COR-L47 (cell line): ENCODE results near the gene WDTC1.
"Not testable (repeated sequence)": the region's sequence is repeated elsewhere in the genome, so short reads cannot be mapped to it uniquely, and the experiment has no call there.

Source experiments
- DNase-seq: peaks from one replicate; lab custom pipeline; 2025; lab: John Stamatoyannopoulos, UW

WDTC1 gene, protein sequence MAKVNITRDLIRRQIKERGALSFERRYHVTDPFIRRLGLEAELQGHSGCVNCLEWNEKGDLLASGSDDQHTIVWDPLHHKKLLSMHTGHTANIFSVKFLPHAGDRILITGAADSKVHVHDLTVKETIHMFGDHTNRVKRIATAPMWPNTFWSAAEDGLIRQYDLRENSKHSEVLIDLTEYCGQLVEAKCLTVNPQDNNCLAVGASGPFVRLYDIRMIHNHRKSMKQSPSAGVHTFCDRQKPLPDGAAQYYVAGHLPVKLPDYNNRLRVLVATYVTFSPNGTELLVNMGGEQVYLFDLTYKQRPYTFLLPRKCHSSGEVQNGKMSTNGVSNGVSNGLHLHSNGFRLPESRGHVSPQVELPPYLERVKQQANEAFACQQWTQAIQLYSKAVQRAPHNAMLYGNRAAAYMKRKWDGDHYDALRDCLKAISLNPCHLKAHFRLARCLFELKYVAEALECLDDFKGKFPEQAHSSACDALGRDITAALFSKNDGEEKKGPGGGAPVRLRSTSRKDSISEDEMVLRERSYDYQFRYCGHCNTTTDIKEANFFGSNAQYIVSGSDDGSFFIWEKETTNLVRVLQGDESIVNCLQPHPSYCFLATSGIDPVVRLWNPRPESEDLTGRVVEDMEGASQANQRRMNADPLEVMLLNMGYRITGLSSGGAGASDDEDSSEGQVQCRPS

DNA sequence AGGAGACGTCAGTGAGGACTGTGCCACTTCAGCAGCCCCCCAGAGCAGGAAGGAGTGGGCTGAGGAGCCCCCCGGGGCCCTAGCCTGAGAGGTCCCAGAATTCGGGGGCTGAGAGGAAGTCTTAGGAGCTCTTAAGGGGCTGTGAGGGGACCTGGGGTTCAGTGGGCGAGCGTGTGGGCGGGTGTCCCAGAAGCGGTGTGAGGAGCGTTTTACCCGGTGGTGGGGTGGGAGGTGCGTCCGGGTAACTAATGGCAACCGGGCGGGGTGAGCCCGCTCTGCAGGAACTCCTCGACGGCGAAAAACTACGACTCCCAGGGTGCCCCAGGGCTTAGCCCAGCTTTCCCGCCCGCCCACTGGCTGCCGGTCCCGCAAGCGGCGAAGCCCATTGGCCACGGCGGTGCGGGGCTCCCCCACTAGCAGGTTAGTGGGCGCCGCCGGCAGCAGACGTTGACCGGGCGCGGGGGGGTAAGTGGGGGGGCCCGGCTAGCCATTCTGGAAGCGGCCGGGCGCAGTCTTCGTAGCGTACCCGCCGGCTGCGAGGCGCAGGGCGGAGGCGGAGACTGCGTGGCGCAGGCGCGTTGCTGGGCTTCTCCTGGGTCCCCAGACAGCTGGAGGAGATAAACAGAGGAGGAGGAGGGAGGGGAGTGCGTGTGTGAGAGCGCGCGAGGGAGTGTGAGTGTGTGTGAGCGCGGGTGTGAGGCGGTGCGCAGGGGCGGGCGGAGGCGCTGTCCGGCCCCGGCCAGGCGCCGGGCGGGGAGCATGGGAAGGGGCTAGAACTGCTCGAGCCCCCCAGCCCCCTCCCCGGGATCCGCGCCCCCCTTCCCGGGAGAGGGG lies at the start of gene WDTC1:
Gene WDTC1 (plus strand): TSS at position 584 of the 834 bp plus-strand sequence. CDS start 26,423 bp downstream, outside the sequence.
- peak; percentile 98 for DNase-seq

DNA sequence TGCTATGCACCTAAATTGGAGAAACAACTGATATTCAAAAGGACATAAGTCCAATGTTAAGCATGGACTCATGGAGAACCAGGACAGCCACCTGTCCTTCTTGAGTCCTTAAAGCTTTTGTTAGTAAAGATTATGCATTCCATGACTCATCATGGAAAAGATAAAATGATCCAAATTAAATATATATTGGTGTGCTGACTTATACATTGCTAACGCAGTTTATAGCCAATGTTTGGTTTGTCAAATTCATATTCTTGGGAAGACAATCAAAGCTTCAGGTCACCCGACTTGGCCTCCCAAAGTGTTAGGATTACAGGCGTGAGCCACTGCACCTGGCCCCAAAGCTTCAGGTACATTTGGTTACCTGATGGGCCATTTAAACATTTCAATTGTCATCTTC lies 49.8 kb upstream of the WDTC1 start:
- not testable (repeated sequence) for DNase-seq

DNA sequence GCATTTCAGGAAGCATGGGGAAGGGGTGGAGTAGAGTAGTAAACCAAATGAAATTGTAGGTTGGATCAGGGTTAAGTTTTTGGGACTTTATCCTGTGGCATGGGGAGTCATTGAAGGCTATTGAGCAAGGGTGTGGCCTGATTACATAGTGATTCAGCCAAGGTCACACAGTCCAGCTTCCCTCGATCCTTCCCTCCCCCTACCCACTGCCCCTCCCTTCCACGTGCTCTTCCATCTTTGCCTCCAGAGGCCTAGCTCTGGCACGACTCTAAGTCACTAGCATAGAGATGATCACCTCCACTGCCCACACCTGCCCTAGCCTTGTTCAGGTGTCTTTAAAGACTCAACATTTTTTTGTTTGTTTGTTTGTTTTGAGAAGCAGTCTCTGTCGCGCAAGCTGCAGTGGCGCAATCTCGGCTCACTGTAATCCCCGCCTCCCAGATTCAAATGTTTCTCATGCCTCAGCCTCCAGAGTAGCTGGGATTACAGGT lies 42.3 kb upstream of the WDTC1 start:
- no peak for DNase-seq

DNA sequence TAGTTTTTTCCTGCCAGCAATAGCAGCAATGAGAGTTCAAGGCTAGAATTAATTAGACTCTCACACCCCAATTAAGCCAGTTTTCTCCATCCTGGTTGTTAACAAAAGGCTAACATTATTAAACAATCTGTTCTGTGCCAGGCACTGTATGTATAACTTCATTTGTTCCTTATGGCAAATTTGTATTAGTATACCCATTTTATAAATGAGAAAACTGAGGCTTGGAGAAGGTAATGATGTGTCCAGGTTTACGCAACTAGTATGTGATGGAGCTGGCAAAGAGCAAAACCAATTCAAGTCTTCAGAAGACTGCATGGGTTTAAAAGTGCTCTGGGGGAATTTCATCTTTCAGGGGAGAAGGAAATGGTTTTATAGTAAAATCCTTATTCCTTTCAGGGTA lies 41.2 kb upstream of the WDTC1 start:
- no peak for DNase-seq

DNA sequence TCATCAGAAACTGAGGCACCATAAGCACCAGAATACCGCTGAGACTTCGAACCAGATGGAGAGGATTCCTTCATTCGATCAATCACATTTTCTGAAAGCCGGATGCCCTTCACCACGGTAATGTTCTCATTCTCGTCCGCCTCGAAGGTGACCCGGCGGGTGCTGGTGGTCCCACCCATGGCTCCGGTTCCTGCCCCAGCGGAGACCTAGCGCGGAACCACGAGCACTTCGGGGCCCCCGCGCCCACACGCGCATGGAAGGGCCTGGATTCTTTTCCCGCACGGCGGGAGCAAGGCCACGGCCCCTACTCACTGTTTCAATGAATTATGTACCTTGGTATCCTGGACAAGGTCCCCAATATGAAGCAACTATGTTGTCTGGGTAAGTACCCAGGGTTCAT lies 33.1 kb upstream of the WDTC1 start:
- no peak for DNase-seq

DNA sequence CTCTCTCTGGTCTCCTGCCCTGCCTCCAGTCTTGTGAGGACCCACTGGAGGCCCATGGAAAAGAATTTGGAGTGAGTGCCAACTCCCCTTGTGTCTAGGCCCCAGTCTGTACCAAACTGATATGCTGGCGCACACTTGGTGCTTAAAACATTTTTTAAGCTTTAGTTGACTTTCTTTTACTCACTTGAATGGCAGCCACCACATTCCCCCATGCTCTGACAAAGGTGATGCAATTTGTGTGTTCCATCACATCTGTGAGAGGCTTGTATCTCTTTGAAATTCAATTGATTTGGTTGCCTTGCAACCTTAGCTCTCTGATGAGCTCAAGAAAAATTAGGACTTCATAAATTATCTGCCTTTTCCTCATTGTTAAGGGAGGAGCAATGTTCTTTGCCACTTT lies 30.5 kb upstream of the WDTC1 start:
- DNase-seq, result no peak

DNA sequence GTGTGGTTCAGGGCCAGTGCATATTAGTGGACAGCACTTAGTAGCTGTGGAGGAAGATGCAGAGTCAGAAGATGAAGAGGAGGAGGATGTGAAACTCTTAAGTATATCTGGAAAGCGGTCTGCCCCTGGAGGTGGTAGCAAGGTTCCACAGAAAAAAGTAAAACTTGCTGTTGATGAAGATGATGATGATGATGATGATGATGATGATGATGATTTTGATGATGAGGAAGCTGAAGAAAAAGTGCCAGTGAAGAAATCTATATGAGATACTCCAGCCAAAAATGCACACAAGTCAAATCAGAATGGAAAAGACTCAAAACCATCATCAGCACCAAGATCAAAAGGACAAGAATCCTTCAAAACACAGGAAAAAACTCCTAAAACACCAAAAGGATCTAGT lies 27.2 kb upstream of the WDTC1 start:
- not testable (repeated sequence) for DNase-seq

DNA sequence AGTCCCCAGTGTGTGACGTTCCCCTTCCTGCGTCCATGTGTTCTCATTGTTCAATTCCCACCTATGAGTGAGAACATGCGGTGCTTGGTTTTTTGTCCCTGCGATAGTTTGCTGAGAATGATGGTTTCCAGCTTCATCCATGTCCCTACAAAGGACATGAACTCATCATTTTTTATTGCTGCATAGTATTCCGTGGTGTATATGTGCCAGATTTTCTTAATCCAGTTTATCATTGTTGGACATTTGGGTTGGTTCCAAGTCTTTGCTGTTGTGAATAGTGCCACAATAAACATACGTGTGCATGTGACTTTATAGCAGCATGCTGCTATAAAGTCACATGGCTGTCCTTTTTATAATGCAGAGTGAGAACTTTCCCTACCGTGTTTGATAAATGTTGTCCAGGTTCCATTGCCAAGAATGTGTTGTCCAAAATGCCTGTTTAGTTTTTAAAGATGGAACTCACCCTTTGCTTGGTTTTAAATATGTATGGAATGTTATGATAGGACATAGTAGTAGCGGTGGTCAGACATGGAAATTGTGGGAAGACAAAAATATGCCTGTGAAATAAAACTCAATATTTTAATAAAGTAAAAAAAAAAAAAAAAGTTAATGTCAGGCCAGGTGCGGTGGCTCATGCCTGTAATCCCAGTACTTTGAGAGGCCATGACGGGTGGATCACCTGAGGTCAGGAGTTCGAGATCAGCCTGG lies 26.1 kb upstream of the WDTC1 start:
- DNase-seq, result not testable (repeated sequence)

DNA sequence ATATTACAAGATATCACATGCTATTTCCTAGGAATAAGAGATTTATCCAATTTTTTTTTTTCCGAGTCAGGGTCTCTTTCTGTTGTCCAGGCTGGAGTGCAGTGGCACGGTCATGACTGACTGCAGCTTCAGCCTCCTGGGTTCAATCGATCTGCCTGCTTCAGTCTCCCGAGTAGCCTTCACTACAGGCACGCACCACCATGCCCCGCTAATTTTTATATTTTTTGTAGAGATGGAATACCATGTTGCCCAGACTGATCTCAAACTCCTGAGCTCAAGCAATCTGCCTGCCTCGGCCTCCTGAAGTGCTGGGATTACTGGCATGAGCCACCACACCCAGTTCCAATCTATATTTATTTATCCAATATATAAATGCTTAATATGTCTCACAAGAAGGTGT lies 18.0 kb upstream of the WDTC1 start:
- DNase-seq, result no peak

DNA sequence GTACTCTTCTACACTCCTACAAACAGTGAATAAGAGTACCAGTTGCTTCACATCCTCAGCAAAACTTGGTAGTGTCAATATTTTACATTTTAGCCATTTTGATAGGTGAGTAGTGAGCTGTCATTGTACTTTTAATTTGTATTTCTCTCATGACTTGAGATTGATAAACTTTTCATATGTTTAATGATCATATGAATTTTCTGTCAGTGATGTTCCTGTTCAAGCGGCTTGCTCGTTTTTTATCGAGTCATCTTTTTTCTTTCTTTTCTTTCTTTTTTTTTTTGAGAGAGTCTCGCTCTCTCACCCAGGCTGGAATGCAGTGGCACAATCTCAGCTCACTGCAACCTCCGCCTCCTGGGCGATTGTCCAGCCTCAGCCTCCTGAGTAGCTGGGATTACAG lies 17.0 kb upstream of the WDTC1 start:
- DNase-seq, result no peak

DNA sequence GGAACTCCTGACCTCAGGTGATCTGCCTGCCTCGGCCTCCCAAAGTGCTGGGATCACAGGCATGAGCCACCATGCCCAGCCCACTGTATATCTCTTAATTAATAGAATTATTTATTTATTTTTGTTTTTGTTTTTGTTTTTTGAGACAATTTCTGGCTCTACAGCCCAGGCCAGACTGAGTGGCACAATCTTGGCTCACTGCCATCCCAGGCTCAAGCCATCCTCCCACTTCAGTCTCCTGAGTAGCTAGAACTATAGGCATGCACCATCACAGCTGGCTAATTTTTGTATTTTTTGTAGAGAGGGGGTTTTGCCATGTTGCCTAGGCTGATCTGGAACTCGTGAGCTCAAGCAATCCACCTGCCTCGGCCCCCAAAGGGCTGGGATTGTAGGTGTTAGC lies 15.7 kb upstream of the WDTC1 start:
- DNase-seq, result no peak

DNA sequence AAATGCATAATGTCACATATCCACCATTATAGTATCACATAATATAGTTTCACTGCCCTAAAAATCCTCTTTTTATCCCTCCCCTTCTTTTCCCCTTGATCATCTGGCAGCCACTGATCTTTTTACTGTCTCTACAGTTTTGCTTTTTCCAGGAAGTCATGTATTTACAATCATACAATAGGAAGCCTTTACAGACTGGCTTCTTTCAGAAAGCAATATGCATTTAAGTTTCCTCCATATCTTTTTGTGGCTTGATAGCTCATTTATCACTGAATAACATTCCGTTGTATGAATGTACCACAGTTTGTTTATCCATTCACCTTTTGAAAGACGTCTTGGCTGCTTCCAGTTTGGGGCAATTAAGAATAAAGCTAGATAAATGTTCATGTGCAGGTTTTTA lies 14.3 kb upstream of the WDTC1 start:
- no peak for DNase-seq

DNA sequence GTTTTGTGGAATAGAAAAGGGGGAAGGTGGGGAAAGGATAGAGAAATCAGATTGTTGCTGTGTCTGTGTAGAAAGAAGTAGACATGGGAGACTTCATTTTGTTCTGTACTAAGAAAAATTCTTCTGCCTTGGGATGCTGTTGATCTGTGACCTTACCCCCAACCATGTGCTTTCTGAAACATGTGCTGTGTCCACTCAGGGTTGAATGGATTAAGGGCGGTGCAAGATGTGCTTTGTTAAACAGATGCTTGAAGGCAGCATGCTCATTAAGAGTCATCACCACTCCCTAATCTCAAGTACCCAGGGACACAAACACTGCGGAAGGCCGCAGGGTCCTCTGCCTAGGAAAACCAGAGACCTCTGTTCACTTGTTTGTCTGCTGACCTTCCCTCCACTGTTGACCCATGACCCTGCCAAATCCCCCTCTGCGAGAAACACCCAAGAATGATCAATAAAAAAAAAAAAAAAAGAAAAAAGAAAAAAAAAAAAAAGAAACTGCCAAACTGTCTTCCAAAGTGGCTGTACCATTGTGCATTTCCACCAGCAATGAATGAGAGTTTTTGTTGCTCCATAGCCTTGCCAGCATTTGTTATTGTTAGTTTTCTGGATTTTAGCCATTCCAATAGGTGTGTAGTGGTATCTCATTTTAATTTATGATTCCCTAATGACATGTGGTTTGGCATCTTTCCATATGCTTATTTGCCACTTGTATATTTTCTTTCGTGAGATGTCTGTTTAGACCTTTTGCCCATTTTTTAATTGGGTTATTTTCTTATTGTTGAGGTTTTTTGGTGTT lies 13.5 kb upstream of the WDTC1 start:
- not testable (repeated sequence) for DNase-seq

DNA sequence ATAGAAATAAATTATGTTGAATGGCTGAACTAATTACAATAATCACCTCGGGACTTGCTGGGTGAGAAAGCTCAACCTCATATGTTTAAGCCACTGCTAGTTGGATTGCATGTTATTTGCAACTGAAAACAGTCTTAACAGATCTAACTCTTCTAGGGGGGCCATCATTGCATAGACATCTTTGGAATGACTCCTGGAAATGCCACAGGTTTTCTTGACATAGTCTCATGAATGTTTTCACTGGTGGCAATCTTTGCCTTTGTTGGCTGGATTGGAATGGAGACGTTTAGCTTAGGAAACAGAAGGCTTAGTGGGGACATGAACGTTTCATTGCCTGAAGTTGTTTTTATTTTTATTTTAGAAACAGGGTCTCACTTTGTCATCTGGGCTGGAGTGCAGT lies 8.8 kb upstream of the WDTC1 start:
- no peak for DNase-seq

DNA sequence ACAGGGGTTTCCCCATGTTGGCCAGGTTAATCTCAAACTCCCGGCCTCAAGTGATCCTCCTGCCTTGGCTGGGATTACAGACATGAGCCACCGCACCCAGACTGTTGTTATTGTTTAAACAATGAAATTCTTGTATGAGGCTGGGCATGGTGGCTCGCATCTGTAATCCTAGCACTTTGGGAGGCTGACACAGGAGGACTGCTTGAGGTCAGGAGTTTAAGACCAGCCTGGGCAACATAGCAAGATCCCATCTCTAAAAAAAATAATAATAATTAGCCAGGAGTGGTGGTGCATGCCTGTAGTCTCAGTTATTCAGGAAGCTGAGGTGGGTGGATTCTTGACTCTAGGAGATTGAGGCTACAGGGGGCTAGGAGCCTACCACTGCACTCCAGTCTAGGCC lies 6.7 kb upstream of the WDTC1 start:
- no peak for DNase-seq

DNA sequence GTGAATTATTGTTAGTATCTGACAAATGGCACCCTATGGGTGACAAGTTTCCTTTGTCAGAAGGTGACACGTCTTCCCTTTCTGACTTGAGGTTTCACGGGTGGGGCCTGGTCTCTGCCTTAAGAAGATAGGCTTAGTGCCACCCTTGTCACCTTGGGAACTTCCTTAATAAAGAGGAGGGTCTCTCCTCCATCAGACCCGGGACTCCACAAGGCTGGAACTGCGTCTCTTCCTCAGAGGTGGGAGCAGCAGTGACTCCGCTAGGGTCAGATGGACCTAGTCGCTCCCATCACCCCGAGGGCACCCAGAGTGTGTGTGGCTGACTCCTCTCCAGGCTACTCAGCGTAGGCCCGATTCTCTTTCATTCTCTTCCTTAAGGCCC lies 774 bp upstream of the WDTC1 start:
- DNase-seq, result no peak

DNA sequence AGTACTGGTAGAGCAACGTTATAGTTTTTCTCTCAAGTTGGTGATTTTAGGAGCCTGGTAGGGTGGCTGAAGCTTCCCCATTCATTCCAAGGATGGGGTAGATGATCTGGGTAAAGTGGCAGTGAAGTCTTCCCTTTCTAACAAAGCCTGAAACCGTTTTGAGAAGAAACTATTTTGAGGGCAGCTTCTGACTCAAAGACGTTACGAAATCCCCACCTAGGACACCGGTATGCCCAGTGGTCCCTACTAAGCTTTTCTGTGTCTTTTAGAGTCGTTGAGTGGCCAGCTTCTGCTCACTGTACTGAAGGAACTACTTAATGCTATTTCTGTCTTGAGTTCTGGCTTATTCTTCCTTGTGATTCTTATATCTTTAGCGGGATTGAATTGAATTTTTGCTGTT lies 1.4 kb downstream of the WDTC1 start:
- no peak for DNase-seq

DNA sequence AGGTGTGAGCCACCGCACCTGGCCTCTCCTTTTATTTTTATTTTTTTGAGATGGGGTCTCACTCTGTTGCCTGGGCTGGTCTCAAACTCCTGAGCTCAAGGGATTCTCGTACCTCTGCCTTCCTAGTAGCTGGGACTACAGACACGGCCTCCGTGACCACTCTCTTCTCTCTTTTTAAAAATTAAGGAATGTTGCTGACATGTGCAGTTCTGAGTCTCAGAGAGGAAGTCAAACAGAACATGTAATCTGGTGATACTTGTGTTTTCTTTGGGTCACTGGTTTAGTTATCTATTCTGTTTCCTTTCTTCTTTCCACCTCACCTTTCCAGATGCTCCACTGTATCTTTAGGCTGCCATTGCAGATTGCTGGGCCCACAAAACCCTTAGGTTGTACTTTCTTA lies 2.7 kb downstream of the WDTC1 start:
- DNase-seq, result no peak

DNA sequence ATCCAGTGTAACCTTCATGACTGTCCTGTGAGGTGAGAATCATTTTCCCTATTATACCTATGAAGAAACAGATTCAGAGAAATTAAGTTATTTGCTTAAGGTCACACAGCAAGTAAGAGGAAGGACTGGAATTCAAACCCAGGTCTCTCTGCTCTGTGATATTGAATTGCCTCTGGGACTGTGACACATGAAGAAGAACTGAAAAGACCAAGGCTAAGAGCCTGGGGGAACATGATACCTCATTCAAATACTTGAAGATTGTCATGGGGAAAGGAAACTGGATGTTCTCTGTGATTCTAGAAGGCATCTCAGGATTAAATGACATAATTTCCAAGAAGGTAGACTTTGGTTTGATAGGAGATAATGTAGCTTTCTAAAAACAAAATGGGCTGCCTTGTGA lies 3.6 kb downstream of the WDTC1 start:
- no peak for DNase-seq

DNA sequence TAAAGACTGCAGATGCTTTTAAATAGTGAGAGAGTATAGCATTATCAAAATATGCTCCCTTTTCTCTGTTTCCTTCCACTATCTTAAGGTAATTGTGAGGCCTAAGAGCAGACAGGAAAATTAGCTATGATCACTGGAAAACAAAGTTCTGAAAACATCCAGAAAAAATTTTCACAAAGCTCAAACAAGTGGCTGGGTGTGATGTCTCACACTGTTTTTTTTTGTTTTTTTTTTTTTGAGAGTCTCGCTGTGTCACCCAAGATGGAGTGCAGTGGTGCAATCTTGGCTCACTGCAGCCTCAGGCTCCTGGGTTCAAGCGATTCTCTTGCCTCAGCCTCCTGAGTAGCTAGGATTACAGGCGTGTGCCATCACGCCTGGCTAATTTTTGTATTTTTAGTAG lies 7.2 kb downstream of the WDTC1 start:
- no peak for DNase-seq

DNA sequence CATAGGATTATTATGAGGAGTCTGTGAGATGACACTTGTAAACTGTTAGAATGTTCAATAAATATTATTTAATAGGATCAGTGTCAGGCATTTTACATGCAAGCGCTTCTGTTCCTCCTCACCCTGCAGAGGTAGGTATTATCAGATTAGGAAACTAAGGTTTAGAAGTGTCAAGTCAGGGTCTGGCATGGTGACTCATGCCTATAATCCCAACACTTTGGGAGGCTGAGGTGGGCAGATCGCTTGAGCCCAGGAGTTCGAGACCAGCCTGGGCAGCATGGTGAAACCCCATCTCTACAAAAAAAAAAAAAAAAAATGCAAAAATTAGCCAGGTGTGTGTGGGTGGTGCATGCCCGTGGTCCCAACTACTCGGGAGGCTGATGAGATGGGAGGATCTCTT lies 9.2 kb downstream of the WDTC1 start:
- not testable (repeated sequence) for DNase-seq
